CD14-positive monocyte (primary cell): ENCODE measurements around the gene HTT-AS. TPM values are rescaled to one million over a fixed set of nuclear protein-coding genes. Genes with fewer than 3 reads are reported as not detected.

Experiments
- DNase-seq, 3 donors: peaks; one replicate each; pipeline ENCODE4 v3.0.0-alpha.2; 2011 to 2022
- H2AFZ ChIP-seq: 2 replicates; pipeline ENCODE4 v1.6.0; 2012; ENCODE audit warnings: mild to moderate bottlenecking, low read depth, low read length, inconsistent platforms; ENCODE audit not compliant: insufficient read depth, poor library complexity, severe bottlenecking
- H3K27ac ChIP-seq, 2 donors: 1 replicate in 1 of 2; 2 replicates in 1 of 2; pipeline ENCODE4 v1.5.1; 2012 to 2013; ENCODE audit warnings: low read length in 2 of 2, control low read depth in 1 of 2, inconsistent platforms in 1 of 2, low read depth in 1 of 2, mild to moderate bottlenecking in 1 of 2
- H3K27me3 ChIP-seq, 2 donors: one replicate each; pipeline versions ENCODE4 v1.6.0 to v1.6.1; 2011 to 2013; ENCODE audit warnings: low read length in 2 of 2; ENCODE audit not compliant: control insufficient read depth in 2 of 2, insufficient read depth in 2 of 2
- H3K36me3 ChIP-seq, 2 donors: replicated peaks in 1 of 2; 1 replicate in 1 of 2; 2 replicates in 1 of 2; pipeline versions ENCODE4 v1.5.1 to v1.6.1; 2012 to 2013; ENCODE audit warnings: low read length in 2 of 2, control low read depth in 1 of 2, inconsistent platforms in 1 of 2, mild to moderate bottlenecking in 1 of 2; ENCODE audit not compliant: insufficient read depth in 2 of 2, control insufficient read depth in 1 of 2
- H3K4me1 ChIP-seq, 2 donors: 1 replicate in 1 of 2; 2 replicates in 1 of 2; pipeline versions ENCODE4 v1.5.1 to v1.6.1; 2012 to 2013; ENCODE audit warnings: low read length in 2 of 2, control low read depth in 1 of 2, inconsistent platforms in 1 of 2, mild to moderate bottlenecking in 1 of 2, moderate library complexity in 1 of 2; ENCODE audit not compliant: insufficient read depth in 2 of 2, control insufficient read depth in 1 of 2
- H3K4me2 ChIP-seq: replicated peaks from 2 replicates; pipeline ENCODE3; 2012; ENCODE audit warnings: low read length, moderate library complexity, mild to moderate bottlenecking; ENCODE audit not compliant: poor library complexity, severe bottlenecking; ENCODE audit errors: extremely low read depth
- H3K4me3 ChIP-seq, 3 experiments: fragments of 200-600 bp in 1 of 3; sonication (generic) in 1 of 3; replicated peaks in 1 of 3; 1 replicate in 2 of 3; 2 replicates in 1 of 3; pipeline ENCODE4 v1.5.1; 2011 to 2013; ENCODE audit warnings: low read length in 3 of 3, mild to moderate bottlenecking in 3 of 3, control low read depth in 2 of 3, low read depth in 2 of 3, inconsistent platforms in 1 of 3, moderate library complexity in 1 of 3
- H3K79me2 ChIP-seq: 2 replicates; pipeline ENCODE4 v1.6.0; 2012; ENCODE audit warnings: mild to moderate bottlenecking, control low read depth, inconsistent platforms, low read length, moderate library complexity; ENCODE audit not compliant: insufficient read depth
- H3K9ac ChIP-seq: 2 replicates; pipeline ENCODE4 v1.6.0; 2017; ENCODE audit warnings: low read length, mild to moderate bottlenecking; ENCODE audit not compliant: insufficient read depth, poor library complexity, severe bottlenecking
- H3K9me3 ChIP-seq, 2 donors: replicated peaks in 1 of 2; 1 replicate in 1 of 2; 2 replicates in 1 of 2; pipeline versions ENCODE4 v1.5.1 to v1.6.1; 2012 to 2013; ENCODE audit warnings: low read length in 2 of 2, control low read depth in 1 of 2; ENCODE audit not compliant: control insufficient read depth in 1 of 2, insufficient read depth in 1 of 2
- H4K20me1 ChIP-seq: 2 replicates; pipeline ENCODE4 v1.6.0; 2012; ENCODE audit warnings: mild to moderate bottlenecking, low read length, control low read depth, moderate library complexity; ENCODE audit not compliant: insufficient read depth
- H3K27ac Mint-ChIP-seq, 7 donors: one replicate each; pipeline ENCODE4 v1.8.0; 2020; ENCODE audit warnings: mild to moderate bottlenecking in 7 of 7, mixed read lengths in 7 of 7, moderate library complexity in 6 of 7, inconsistent platforms in 2 of 7
- H3K27me3 Mint-ChIP-seq, 3 donors: one replicate each; pipeline ENCODE4 v1.8.0; 2021 to 2022; ENCODE audit warnings: low read depth in 3 of 3, mild to moderate bottlenecking in 3 of 3, mixed read lengths in 3 of 3, moderate library complexity in 3 of 3, inconsistent platforms in 1 of 3
- H3K36me3 Mint-ChIP-seq, 2 donors: one replicate each; pipeline ENCODE4 v1.8.0; 2020; ENCODE audit warnings: mixed read lengths in 2 of 2, inconsistent platforms in 1 of 2, mild to moderate bottlenecking in 1 of 2
- H3K4me1 Mint-ChIP-seq: one replicate; pipeline ENCODE4 v1.8.0; 2020; ENCODE audit warnings: mild to moderate bottlenecking, mixed read lengths
- H3K4me3 Mint-ChIP-seq, 2 donors: one replicate each; pipeline ENCODE4 v1.8.0; 2020; ENCODE audit warnings: mild to moderate bottlenecking in 2 of 2, mixed read lengths in 2 of 2, moderate library complexity in 1 of 2
- H3K9me3 Mint-ChIP-seq, 7 donors: one replicate each; pipeline ENCODE4 v1.8.0; 2020 to 2022; ENCODE audit warnings: mixed read lengths in 7 of 7, mild to moderate bottlenecking in 6 of 7, moderate library complexity in 6 of 7, inconsistent platforms in 2 of 7
- CTCF ChIP-seq: fragments of 200-600 bp; IDR thresholded peaks from one replicate; pipeline ENCODE4 v1.8.0; 2022; ENCODE audit warnings: antibody characterized with exemption, mild to moderate bottlenecking
- WGBS: methylation state at CpG from one replicate; pipeline ENCODE4 v1.1.5; 2013; ENCODE audit warnings: missing lambda C conversion rate; ENCODE audit not compliant: insufficient coverage; 5-methylcytosine and 5-hydroxymethylcytosine counted together
- intact Hi-C, 2 donors: fragments of 100-400 bp; cut with micrococcal nuclease; formaldehyde crosslinking; loops; one replicate each; pipeline versions ENCODE4 v1.15.0 to v1.15.1; 2023
- polyA plus RNA-seq, 3 donors: library from polyadenylated mRNA; depleted of rRNA in 1 of 3; unstranded in 2 of 3; stranded (reverse) in 1 of 3; fragments of 300-500 nt in 2 of 3; fragments of >200 nt in 1 of 3; fragmentation: Illumina TruSeq in 2 of 3; gene quantifications; 1 replicate in 2 of 3; 2 replicates in 1 of 3; pipeline ENCODE4 v1.2.3, GENCODE V29; 2012 to 2021

HTT-AS gene
- polyA plus RNA-seq, 3 donors = not detected

GRCh38 chr4:3115637-3116270 is 41.4 kb upstream of the HTT-AS start:
- peak overlapping the region in 2 of 7 donors; percentile 57 to 66 for H3K27ac Mint-ChIP-seq
- no peaks in the 10 kb centered on the region for H3K79me2 ChIP-seq
- 97% methylated on average over 15 of the region's 15 CpGs for WGBS
- no peak for TF ChIP-seq CTCF
- no peak overlapping the region for H3K9ac ChIP-seq
- DNase-seq = no peak
- no peaks in the 10 kb centered on the region for H3K9me3 Mint-ChIP-seq
- intact Hi-C loops = no loop called here
- H3K4me1 Mint-ChIP-seq = no peaks in the 10 kb centered on the region
- H3K36me3 Mint-ChIP-seq = peaks cover 94 to 100% of the 10 kb centered on the region in 2 donors
- no peak overlapping the region for H3K27ac ChIP-seq
- peaks cover 10% of the 10 kb centered on the region for H4K20me1 ChIP-seq
- H3K4me2 ChIP-seq = no peak overlapping the region
- H3K27me3 Mint-ChIP-seq = no peaks in the 10 kb centered on the region
- no peaks in the 10 kb centered on the region for H3K4me1 ChIP-seq
- H3K27me3 ChIP-seq = no peaks in the 10 kb centered on the region
- H3K4me3 Mint-ChIP-seq = no peak overlapping the region
- H3K4me3 ChIP-seq = no peak overlapping the region
- H3K9me3 ChIP-seq = no peaks in the 10 kb centered on the region
- no peak overlapping the region for H2AFZ ChIP-seq
- peaks cover 96 to 100% of the 10 kb centered on the region in 2 donors for H3K36me3 ChIP-seq

GRCh38 chr4:3114377-3114776 is 40.0 kb upstream of the HTT-AS start:
- Histone ChIP-seq H3K4me2 (no peak overlapping the region), H2AFZ (no peak overlapping the region), H4K20me1 (peaks cover 15% of the 10 kb centered on the region), H3K79me2 (no peaks in the 10 kb centered on the region), H3K4me1 (no peaks in the 10 kb centered on the region), H3K36me3 (peaks cover 95 to 100% of the 10 kb centered on the region in 2 donors), H3K27me3 (no peaks in the 10 kb centered on the region), H3K9me3 (no peaks in the 10 kb centered on the region), H3K27ac (no peak overlapping the region), H3K9ac (no peak overlapping the region), H3K4me3 (no peak overlapping the region)
- Mint-ChIP-seq H3K27ac (peak overlapping the region in 1 of 7 donors; percentile 73), H3K36me3 (peaks cover 95 to 100% of the 10 kb centered on the region in 2 donors), H3K27me3 (peaks cover 0 to 1% (median 0%) of the 10 kb centered on the region in 3 donors), H3K4me1 (no peaks in the 10 kb centered on the region), H3K9me3 (no peaks in the 10 kb centered on the region), H3K4me3 (no peak overlapping the region)
- WGBS = 100% methylated on average over 3 of the region's 6 CpGs
- TF ChIP-seq CTCF = no peak
- no peak for DNase-seq
- intact Hi-C loops = no loop called here
